Epithelial cell of proximal tubule (primary cell): ENCODE data around the gene ERF. TPM values are rescaled to one million over a fixed set of nuclear protein-coding genes. Genes with fewer than 3 reads are reported as not detected.

Experiments used
- DNase-seq: peaks from one replicate; pipeline ENCODE4 v3.0.0-alpha.2; 2011; ENCODE audit warnings: low read depth
- H3K4me3 ChIP-seq: 2 replicates; pipeline ENCODE4 v1.5.1; 2011; ENCODE audit warnings: low read depth, mild to moderate bottlenecking, low read length
- total RNA-seq: library from RNA; depleted of rRNA; stranded (reverse); fragments of >200 nt; gene quantifications from 2 replicates; pipeline ENCODE4 v1.2.3, GENCODE V29; 2015
- TF ChIP-seq, protein P1 (sequence below): conservative IDR thresholded peaks from 2 replicates; pipeline ENCODE4 v1.5.1; 2012; ENCODE audit warnings: low read depth, mild to moderate bottlenecking, low read length

ERF gene
- total RNA-seq, 1 donor from 2014 or later = 36.3 TPM

DNA sequence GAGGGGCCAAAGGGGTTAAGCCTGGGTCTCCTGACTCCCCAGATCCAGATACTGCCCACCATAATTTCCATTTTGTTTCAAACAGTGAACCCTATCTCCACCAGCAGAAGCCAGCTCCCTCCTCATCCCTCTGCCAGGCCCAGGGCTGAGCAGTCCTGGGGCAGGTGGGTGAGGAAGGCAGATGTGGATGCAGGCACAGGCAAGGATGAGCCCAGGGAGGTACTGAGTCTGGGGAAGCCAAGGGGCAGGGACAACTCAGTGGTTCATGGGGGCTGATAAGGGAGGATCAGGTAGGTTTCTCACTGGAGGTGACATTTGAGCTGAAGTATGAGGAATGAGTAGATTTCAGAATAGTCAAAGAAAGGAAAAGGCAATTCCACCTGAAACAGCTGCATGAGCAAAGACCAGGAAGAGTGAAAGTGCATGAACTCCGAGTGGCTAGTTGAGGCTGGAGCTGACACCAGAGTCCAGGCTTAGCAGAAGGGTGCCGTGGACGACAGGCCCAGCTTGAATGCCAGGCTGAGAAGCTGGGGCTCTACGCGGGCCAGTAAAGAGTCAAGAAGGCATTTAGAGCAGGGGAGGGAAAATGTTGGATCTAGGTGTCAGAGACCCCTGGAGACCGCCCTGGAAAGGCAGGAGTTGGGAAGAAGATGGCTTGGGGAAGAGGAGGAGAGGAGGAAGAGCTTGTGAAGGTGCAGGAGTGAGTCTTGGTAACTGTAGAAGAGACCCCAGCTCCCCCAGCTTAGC is 24.4 kb upstream of the ERF start:
- DNase-seq = no peak
- TF ChIP-seq, protein P1, sequence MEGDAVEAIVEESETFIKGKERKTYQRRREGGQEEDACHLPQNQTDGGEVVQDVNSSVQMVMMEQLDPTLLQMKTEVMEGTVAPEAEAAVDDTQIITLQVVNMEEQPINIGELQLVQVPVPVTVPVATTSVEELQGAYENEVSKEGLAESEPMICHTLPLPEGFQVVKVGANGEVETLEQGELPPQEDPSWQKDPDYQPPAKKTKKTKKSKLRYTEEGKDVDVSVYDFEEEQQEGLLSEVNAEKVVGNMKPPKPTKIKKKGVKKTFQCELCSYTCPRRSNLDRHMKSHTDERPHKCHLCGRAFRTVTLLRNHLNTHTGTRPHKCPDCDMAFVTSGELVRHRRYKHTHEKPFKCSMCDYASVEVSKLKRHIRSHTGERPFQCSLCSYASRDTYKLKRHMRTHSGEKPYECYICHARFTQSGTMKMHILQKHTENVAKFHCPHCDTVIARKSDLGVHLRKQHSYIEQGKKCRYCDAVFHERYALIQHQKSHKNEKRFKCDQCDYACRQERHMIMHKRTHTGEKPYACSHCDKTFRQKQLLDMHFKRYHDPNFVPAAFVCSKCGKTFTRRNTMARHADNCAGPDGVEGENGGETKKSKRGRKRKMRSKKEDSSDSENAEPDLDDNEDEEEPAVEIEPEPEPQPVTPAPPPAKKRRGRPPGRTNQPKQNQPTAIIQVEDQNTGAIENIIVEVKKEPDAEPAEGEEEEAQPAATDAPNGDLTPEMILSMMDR = no peak
- H3K4me3 ChIP-seq = peak overlapping the region; percentile 71

DNA sequence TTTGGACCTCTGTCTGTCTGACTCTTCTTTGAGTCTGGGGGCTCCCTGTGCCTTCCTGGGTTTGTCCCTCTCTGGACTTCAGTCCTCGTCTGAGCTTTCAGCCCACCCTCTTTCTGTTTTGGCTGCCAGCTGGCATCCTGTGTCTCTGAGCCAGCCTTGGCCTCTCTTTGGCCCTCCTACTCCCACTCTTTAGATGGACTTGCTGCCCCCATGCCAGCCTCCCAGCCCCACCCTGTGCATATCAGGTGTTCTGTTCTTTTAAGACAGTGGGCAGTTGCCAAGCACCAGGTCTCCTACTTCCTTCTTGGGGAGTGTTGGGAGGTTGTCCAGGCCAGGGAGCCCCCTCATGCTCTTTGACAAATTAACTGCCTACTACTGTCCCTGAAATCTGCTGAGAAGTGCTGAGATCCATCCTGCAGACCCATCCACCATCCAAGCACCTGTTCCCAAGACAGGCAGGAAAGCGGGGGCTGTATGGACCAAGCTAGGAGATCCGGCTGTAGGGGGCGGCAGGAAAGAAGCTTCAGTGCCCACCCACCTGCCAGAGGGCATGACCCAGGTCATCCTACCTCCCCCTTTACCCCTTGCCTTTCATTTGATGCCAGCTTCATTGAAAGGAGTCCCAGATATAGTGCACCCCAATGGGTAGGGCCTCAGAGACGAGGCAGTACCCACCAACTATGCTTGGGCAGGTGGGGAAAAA is 23.7 kb upstream of the ERF start:
- no peak for DNase-seq
- TF ChIP-seq, protein P1 = no peak
- H3K4me3 ChIP-seq = no peak overlapping the region

DNA sequence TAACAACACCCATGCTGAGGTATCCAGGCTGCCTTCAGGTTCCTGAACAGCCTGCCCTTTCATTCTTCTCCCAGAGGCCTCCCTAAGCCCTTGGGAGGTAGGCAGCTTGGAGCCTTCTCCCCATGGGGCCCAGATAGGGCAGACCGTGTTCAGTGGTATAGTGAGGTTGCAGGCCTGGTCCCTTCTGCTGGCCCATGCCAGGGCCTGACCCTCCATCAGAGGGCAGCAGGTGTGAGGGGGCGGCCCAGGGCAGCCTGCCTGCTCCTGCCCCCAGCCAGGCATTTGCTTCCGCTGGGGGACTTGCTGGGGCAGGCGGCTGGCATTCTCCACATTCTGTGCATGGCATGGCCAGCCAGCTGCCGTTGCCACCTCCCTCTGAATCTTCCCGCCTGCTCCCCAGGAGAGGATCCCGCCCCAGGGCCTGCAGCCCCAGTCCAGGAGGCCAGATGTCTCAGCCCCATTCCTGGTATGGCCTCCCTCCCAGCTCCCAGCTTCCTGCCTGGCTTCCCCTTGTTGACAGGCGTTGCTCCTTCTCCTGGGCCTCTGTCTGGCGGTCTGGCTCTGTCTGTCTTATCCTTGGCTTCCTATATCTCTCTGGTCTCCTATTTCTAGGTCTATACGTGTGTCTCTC is 23.0 kb upstream of the ERF start:
- no peak overlapping the region for H3K4me3 ChIP-seq
- TF ChIP-seq, protein P1 = no peak
- DNase-seq = no peak

DNA sequence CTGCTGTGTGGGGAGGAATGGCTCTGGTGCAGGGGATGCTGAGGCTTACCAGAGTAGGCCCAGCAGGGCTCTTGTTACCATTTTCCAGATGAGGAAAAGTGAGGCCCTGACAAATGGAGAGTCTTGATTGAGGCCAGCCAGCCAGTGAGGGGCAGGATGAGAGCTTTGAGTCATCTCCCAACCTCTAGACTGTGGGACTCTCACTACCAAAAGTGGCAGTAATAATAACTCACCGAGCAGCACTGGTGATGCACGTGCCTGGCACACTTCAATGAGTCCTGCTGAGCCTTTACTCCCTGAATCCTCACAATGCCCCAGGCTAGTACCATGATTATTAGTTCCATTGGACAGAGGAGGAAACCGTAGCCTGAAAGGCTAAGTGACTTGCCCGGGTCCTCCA is 21.9 kb upstream of the ERF start:
- no peak overlapping the region for H3K4me3 ChIP-seq
- DNase-seq = no peak
- TF ChIP-seq, protein P1 = no peak

DNA sequence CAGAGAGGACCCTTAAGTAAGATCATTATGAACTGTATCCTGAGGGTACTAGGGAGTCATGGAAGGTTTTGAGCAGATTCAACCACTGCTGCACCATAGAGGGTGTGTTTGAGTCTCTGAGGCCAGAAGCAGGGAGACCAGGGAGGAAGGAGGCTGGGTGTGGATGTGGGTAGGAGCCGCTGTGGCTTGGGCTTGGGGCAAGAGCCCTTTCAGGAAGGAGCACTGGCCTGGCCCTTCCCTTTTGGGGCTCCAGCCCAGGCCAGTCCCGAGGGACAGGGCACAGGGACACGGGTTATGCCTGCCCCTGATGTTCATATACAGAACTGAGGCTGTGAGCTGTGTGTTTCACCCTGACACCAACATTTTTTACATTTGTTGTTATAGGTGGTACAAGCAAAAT is 21.4 kb upstream of the ERF start:
- TF ChIP-seq, protein P1 = no peak
- no peak overlapping the region for H3K4me3 ChIP-seq
- no peak for DNase-seq

DNA sequence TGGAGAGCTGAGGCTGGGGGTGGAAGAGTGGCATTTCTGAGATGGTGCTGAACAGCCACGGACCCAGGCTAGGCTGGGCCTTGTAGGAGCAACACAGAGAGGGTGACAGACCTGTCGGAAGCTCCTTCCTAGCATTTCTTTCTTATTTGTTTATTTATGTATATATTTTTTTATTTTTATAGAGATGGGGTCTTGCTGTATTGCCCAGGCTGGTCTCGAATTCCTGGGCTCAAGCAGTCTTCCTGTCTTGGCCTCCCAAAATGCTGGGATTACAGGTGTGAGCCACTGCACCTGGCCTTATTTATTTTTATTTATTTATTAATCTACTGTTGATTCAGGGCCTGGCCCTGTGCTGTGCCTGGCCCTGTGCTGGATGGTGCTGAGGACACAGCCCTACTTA is 20.6 kb upstream of the ERF start:
- TF ChIP-seq, protein P1 = no peak
- no peak for DNase-seq
- H3K4me3 ChIP-seq = no peak overlapping the region
